ENCODE measurements around the gene CCT6B.
"Not testable (repeated sequence)": the region's sequence is repeated elsewhere in the genome, so short reads cannot be mapped to it uniquely, and the experiment has no call there.

CCT6B gene

GRCh38 chr17:34980353-34980680 is 19.1 kb upstream of the CCT6B start, which contains the start of gene LIG3:
TSS of gene LIG3 (plus strand) at chr17:34980512. CDS start at chr17:34983006, 2,494 bp downstream.
- DNase-seq = peak; percentile 80

GRCh38 chr17:34979650-34980352 is 18.5 kb upstream of the CCT6B start:
- DNase-seq = peak; percentile 8

GRCh38 chr17:34979153-34979552 is 17.9 kb upstream of the CCT6B start:
- DNase-seq = no peak

- DNase-seq = no peak
Observed at GRCh38 chr17:34974794-34975785, 13.8 kb upstream of the CCT6B start.

- DNase-seq = no peak
Observed at GRCh38 chr17:34974179-34974578, 12.9 kb upstream of the CCT6B start.

- no peak for DNase-seq
Observed at GRCh38 chr17:34958438-34958837, 2.8 kb downstream of the CCT6B start.

- not testable (repeated sequence) for DNase-seq
Observed at GRCh38 chr17:34950780-34951179, 10.5 kb downstream of the CCT6B start.

GRCh38 chr17:34930283-34930682 is 31.0 kb downstream of the CCT6B start:
- DNase-seq = no peak

GRCh38 chr17:34926661-34927060 is 34.6 kb downstream of the CCT6B start:
- no peak for DNase-seq

GRCh38 chr17:34920676-34921075 is 40.6 kb downstream of the CCT6B start:
- no peak for DNase-seq

- no peak for DNase-seq
Observed at GRCh38 chr17:34917381-34917780, 43.9 kb downstream of the CCT6B start.

- DNase-seq = no peak
Observed at GRCh38 chr17:34916120-34916519, 45.1 kb downstream of the CCT6B start.

- no peak for DNase-seq
Observed at GRCh38 chr17:34913001-34913400, 48.3 kb downstream of the CCT6B start.

- DNase-seq = no peak
Observed at GRCh38 chr17:34909040-34909439, 52.2 kb downstream of the CCT6B start.

GRCh38 chr17:34902831-34903547 is 58.3 kb downstream of the CCT6B start:
- DNase-seq = no peak

GRCh38 chr17:34899643-34900291 is 61.5 kb downstream of the CCT6B start:
- no peak for DNase-seq

- no peak for DNase-seq
Observed at GRCh38 chr17:34895383-34895782, 65.9 kb downstream of the CCT6B start.

GRCh38 chr17:34894964-34895363 is 66.3 kb downstream of the CCT6B start:
- DNase-seq = no peak

GRCh38 chr17:34892461-34893249 is 68.6 kb downstream of the CCT6B start:
- DNase-seq = no peak

GRCh38 chr17:34886831-34887230 is 74.4 kb downstream of the CCT6B start:
- DNase-seq = no peak

- no peak for DNase-seq
Observed at GRCh38 chr17:34885076-34885475, 76.2 kb downstream of the CCT6B start.

GRCh38 chr17:34884597-34884996 is 76.7 kb downstream of the CCT6B start:
- no peak for DNase-seq
